ENCODE data around the gene RTP1. TPM values are rescaled to one million over a fixed set of nuclear protein-coding genes. Genes with fewer than 3 reads are reported as not detected.

The RTP1 gene
- total RNA-seq, 4 donors from 2014 or later, result not detected

GRCh38 chr3:187207624-187208023 is 10.3 kb downstream of the RTP1 start:
- H3K27me3 ChIP-seq, result no peaks in the 10 kb centered on the region
- peaks cover 0 to 11% (median 0%) of the 10 kb centered on the region in 3 donors for H3K9me3 ChIP-seq
- H3K27ac ChIP-seq, result peak overlapping the region; percentile 36 to 81 (median 78)
- DNase-seq, result no peak
- intact Hi-C loops (cut with DNase I), result no loop called here
- TF ChIP-seq POLR2A (IDR thresholded peaks at IDR 0.05) (no peak), CTCF (IDR thresholded peaks at IDR 0.05) (no peak)
- H3K4me1 ChIP-seq, result peaks cover 0 to 74% (median 49%) of the 10 kb centered on the region in 3 donors
- no peaks in the 10 kb centered on the region for H3K36me3 ChIP-seq
- no peak overlapping the region for H3K4me3 ChIP-seq

DNA sequence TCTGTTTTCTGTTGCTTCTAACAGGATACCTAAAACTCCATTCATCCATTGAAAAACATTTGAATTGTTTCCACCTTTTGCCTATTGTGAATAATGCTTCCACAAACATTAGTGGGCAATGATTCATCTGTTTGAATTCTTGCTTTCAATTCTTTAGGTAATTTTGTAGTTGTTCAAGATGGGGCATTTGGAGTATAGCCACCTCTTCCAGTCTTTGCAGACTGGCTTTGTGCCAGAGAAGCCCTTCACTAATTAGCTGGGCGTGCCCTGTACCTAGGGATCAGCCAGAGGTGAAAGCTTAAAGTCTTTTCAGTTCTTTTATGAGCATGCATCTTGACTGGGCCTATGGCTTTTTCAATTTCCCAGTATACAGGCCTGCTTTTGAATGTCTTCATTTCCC is 10.9 kb downstream of the RTP1 start:
- DNase-seq, result no peak
- no peaks in the 10 kb centered on the region for H3K36me3 ChIP-seq
- H3K9me3 ChIP-seq, result peaks cover 0 to 11% (median 0%) of the 10 kb centered on the region in 3 donors
- H3K27me3 ChIP-seq, result no peaks in the 10 kb centered on the region
- H3K4me1 ChIP-seq, result peaks cover 0 to 78% (median 49%) of the 10 kb centered on the region in 3 donors
- H3K27ac ChIP-seq, result peak overlapping the region; percentile 68 to 81 (median 78)
- 18 to 38% methylated on average over 1 of the region's 1 CpG for WGBS, 2 donors
- intact Hi-C loops (cut with DNase I), result no loop called here
- no peak overlapping the region for H3K4me3 ChIP-seq
- no peak for TF ChIP-seq POLR2A (IDR thresholded peaks at IDR 0.05)
- no peak for TF ChIP-seq CTCF (IDR thresholded peaks at IDR 0.05)

- TF ChIP-seq POLR2A (IDR thresholded peaks at IDR 0.05) (no peak), CTCF (IDR thresholded peaks at IDR 0.05) (no peak)
- Histone ChIP-seq H3K9me3 (peaks cover 0 to 11% (median 0%) of the 10 kb centered on the region in 3 donors), H3K27ac (peak overlapping the region; percentile 35 to 81 (median 72)), H3K27me3 (no peaks in the 10 kb centered on the region), H3K36me3 (no peaks in the 10 kb centered on the region), H3K4me1 (peaks cover 0 to 78% (median 49%) of the 10 kb centered on the region in 3 donors), H3K4me3 (no peak overlapping the region)
- intact Hi-C loops (cut with DNase I), result no loop called here
- DNase-seq, result no peak
Measured at GRCh38 chr3:187209491-187209890, 12.2 kb downstream of the RTP1 start.

- TF ChIP-seq POLR2A (IDR thresholded peaks at IDR 0.05), result no peak
- no peak for TF ChIP-seq CTCF (IDR thresholded peaks at IDR 0.05)
- Histone ChIP-seq H3K27me3 (no peaks in the 10 kb centered on the region), H3K4me3 (no peak overlapping the region), H3K36me3 (no peaks in the 10 kb centered on the region), H3K9me3 (peaks cover 0 to 11% (median 0%) of the 10 kb centered on the region in 3 donors), H3K4me1 (peaks cover 0 to 74% (median 46%) of the 10 kb centered on the region in 3 donors), H3K27ac (peak overlapping the region in 3 of 4 donors; percentile 22 to 81 (median 35))
- no peak for DNase-seq
- intact Hi-C loops (cut with DNase I), result no loop called here
- WGBS, 2 donors, result 21 to 46% methylated on average over 1 of the region's 1 CpG
Measured at GRCh38 chr3:187210091-187210490, 12.8 kb downstream of the RTP1 start.

DNA sequence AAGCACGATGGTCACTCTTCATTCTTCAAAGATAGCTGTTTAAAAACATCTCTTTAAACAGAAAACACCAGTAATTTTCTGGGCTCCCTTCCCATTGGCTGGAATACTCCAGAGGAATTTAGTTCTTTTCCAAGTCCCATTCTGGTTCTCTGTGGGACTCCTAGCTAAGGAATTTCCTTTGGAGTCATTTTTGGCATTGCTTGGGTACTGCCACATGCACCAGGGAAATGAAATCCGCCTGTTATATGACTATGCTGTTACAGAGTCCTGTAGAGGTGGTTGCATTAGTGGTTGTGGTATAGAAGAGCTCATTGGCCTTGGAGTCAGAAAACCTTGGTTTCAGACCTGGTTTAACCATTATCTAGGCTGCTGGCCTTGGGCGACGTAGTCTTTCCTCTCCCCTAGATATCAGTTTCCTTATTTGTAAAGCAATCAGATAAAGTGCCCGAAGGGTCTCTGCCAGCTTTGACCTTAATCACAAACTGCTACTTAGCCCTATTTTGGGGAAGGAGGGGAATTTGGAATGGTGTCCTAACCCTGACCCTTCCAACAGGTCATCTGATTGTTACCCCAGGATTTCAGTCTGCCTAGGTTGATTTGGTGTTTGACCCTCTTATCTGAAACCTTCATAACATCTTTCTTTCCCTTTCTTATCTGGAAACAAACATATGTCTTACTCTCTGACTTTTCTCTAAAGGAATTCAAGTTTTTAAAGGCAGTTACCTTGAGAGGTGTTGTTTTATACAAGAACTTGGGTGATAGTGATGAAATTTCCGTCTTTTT is 13.4 kb downstream of the RTP1 start:
- DNase-seq, result no peak
- Histone ChIP-seq H3K27me3 (no peaks in the 10 kb centered on the region), H3K4me3 (no peak overlapping the region), H3K9me3 (peaks cover 0 to 11% (median 0%) of the 10 kb centered on the region in 3 donors), H3K27ac (peak overlapping the region in 3 of 4 donors; percentile 18 to 81 (median 24)), H3K4me1 (peaks cover 0 to 72% (median 46%) of the 10 kb centered on the region in 3 donors), H3K36me3 (no peaks in the 10 kb centered on the region)
- WGBS, 2 donors, result 67 to 69% methylated on average over 5 to 6 of the region's 6 CpGs
- TF ChIP-seq POLR2A (IDR thresholded peaks at IDR 0.05), result no peak
- TF ChIP-seq CTCF (IDR thresholded peaks at IDR 0.05), result no peak
- intact Hi-C loops (cut with DNase I), result no loop called here
